SK-N-SH (cell line): ENCODE measurements around the gene NSDHL.

Experiments used
- GATA2 ChIP-seq: sonication (generic); formaldehyde crosslinking; IDR thresholded peaks from 2 replicates; pipeline ENCODE4 v1.5.0; 2020; ENCODE audit warnings: mild to moderate bottlenecking, missing genetic modification reagents
- JUND ChIP-seq: IDR thresholded peaks from 2 replicates; pipeline ENCODE4 v1.4.0; 2012
- RFX5 ChIP-seq: IDR thresholded peaks from 2 replicates; pipeline ENCODE4 v1.6.1; 2012; ENCODE audit warnings: mild to moderate bottlenecking, improper control_type of control experiment, low read length
- TAF1 ChIP-seq: IDR thresholded peaks from 2 replicates; pipeline ENCODE4 v1.6.1; 2012; ENCODE audit warnings: low read depth, mild to moderate bottlenecking, low read length, moderate library complexity, borderline replicate concordance
- TF ChIP-seq, protein P1 (sequence below): fragments of 200-600 bp; sonication (generic); IDR thresholded peaks from 2 replicates; pipeline ENCODE4 v1.6.1; 2017; ENCODE audit warnings: antibody characterized with exemption, mild to moderate bottlenecking, moderate library complexity
- TF ChIP-seq, protein P2 (sequence below): IDR thresholded peaks from 2 replicates; pipeline ENCODE4 v1.4.0; 2012; ENCODE audit warnings: low read depth
- TF ChIP-seq, protein P3 (sequence below): IDR thresholded peaks from 2 replicates; pipeline ENCODE4 v1.6.1; 2012; ENCODE audit warnings: mild to moderate bottlenecking, low read depth, low read length, moderate library complexity

- TF ChIP-seq, protein P1, sequence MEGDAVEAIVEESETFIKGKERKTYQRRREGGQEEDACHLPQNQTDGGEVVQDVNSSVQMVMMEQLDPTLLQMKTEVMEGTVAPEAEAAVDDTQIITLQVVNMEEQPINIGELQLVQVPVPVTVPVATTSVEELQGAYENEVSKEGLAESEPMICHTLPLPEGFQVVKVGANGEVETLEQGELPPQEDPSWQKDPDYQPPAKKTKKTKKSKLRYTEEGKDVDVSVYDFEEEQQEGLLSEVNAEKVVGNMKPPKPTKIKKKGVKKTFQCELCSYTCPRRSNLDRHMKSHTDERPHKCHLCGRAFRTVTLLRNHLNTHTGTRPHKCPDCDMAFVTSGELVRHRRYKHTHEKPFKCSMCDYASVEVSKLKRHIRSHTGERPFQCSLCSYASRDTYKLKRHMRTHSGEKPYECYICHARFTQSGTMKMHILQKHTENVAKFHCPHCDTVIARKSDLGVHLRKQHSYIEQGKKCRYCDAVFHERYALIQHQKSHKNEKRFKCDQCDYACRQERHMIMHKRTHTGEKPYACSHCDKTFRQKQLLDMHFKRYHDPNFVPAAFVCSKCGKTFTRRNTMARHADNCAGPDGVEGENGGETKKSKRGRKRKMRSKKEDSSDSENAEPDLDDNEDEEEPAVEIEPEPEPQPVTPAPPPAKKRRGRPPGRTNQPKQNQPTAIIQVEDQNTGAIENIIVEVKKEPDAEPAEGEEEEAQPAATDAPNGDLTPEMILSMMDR: 0 out of 2 replicates have a peak, but pooled peaks have one; percentile 11
- TF ChIP-seq, protein P2, sequence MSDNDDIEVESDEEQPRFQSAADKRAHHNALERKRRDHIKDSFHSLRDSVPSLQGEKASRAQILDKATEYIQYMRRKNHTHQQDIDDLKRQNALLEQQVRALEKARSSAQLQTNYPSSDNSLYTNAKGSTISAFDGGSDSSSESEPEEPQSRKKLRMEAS: no peak
- TF ChIP-seq TAF1 (no peak), JUND (no peak), GATA2 (CRISPR knock-in tag) (no peak), RFX5 (no peak)
- TF ChIP-seq, protein P3, sequence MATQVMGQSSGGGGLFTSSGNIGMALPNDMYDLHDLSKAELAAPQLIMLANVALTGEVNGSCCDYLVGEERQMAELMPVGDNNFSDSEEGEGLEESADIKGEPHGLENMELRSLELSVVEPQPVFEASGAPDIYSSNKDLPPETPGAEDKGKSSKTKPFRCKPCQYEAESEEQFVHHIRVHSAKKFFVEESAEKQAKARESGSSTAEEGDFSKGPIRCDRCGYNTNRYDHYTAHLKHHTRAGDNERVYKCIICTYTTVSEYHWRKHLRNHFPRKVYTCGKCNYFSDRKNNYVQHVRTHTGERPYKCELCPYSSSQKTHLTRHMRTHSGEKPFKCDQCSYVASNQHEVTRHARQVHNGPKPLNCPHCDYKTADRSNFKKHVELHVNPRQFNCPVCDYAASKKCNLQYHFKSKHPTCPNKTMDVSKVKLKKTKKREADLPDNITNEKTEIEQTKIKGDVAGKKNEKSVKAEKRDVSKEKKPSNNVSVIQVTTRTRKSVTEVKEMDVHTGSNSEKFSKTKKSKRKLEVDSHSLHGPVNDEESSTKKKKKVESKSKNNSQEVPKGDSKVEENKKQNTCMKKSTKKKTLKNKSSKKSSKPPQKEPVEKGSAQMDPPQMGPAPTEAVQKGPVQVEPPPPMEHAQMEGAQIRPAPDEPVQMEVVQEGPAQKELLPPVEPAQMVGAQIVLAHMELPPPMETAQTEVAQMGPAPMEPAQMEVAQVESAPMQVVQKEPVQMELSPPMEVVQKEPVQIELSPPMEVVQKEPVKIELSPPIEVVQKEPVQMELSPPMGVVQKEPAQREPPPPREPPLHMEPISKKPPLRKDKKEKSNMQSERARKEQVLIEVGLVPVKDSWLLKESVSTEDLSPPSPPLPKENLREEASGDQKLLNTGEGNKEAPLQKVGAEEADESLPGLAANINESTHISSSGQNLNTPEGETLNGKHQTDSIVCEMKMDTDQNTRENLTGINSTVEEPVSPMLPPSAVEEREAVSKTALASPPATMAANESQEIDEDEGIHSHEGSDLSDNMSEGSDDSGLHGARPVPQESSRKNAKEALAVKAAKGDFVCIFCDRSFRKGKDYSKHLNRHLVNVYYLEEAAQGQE: no peak
Measured at GRCh38 chrX:152869972-152870371, 39.1 kb downstream of the NSDHL start.
